NCI-H128 (cell line): Measurements from ENCODE around the gene ARHGEF10L.

Experiments
- DNase-seq: peaks from one replicate; lab custom pipeline; 2025; ENCODE audit not compliant: unreplicated experiment; lab: John Stamatoyannopoulos, UW

The ARHGEF10L gene

GRCh38 chr1:17700945-17701810, 161.7 kb downstream of the ARHGEF10L start:
- DNase-seq: no peak

DNA sequence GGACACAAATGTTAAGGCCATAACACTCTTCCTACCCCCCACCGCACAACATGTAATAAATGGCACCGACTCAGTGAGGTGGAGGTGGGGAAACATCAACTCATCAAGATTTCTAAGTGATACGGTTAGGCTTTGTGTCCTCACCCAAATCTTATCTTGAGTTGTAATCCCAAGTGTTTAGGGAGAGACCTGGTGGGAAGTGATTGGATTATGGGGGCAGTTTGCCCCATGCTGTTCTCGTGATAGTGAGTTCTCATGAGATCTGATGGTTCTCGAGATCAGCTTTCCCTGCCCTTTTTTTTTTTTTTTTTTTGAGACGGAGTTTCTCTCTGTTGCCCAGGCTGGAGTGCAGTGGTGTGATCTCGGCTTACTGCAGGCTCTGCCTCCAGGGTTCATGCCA, 164.7 kb downstream of the ARHGEF10L start:
- no peak for DNase-seq

DNA sequence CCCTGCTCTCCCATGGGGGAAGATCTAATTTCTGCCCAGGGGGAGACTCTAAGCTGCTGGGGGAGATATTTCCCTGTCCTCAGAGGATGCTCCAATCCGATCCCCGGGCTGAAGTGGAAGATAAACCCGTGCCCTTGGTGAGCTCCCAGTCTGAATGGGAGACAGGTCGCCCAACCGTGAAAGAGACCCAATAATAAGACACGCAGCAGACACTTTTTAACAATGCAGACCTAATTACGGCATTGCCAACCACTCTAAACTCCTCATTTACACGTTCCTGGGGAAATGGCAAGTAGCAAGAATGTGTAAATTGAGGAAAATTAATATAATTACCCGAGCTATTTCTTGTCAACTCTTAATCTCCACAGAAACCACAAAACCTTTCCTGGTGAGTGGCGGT, 166.9 kb downstream of the ARHGEF10L start:
- no peak for DNase-seq

- no peak for DNase-seq
Measured at GRCh38 chr1:17709981-17710380, 170.5 kb downstream of the ARHGEF10L start.

GRCh38 chr1:17710889-17711576, 171.5 kb downstream of the ARHGEF10L start:
- DNase-seq: no peak

- DNase-seq: no peak
Measured at GRCh38 chr1:17711577-17711910, 172.0 kb downstream of the ARHGEF10L start.

- no peak for DNase-seq
Measured at GRCh38 chr1:17711941-17712340, 172.4 kb downstream of the ARHGEF10L start.

DNA sequence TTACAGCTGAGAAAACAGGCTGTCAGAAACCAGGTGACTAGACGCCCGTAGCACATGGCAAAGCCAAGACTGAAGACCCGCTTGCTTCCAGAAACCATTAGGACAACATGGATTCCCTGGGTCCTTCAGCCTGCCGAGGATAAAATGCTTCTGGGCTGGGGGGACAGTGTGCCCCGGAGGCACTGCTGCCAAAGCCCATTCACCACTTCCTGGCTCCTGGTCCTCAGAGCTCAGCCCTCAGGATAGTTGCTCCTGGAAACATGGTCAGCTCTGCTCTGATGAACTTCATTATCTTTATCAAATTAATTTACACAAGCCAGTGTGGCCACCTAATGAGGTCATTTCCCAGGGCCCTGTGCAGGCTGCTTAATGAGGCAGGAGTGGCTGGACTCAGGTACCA, 174.5 kb downstream of the ARHGEF10L start:
- no peak for DNase-seq

DNA sequence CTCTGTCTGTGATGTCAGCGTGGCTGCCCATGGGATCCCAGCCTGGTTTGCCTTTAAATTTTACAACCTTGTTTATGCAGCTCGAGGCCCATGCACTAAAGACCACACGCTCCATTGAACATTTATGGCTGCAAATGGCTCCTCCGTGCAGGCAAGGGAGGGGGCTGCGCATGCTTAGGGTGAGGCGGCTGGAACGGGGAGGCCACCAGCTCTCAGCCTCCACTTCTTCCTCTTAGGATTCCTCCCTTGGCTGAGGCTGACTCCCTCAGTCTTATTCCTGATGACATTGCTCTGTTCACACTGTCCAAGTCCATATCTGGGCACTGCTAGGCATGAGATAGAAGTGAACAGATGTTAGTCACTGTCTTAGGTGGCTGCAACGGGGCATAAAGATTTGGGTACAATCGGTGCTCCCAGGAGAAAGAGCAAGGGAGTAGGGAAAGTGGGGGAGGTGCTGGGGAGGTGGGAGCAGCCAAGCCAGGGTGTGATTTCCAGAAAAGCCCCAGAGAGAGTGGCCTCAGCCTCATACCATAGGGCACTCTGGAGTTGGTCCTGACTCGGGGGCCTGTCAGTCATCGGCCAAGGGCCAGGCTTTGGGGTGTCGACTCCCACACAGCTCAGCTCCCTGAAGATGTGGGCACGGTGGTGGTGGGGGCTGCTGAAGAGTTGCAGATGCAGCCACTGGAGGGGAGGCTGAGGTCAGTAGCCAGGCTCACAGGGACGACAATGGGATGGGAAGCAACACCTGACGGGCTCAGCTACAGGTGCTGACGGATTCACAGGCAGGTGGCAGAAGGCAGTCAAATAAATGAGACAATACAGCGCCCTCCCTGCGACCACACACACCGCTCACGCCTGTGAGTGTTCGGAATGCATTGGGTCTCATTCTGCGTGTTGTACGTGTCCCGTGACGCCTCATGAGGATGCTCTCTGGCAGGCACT, 178.4 kb downstream of the ARHGEF10L start:
- DNase-seq: no peak

- no peak for DNase-seq
Measured at GRCh38 chr1:17719874-17720273, 180.4 kb downstream of the ARHGEF10L start.

- no peak for DNase-seq
Measured at GRCh38 chr1:17721444-17721843, 181.9 kb downstream of the ARHGEF10L start.

GRCh38 chr1:17723684-17724083, 184.2 kb downstream of the ARHGEF10L start:
- no peak for DNase-seq

DNA sequence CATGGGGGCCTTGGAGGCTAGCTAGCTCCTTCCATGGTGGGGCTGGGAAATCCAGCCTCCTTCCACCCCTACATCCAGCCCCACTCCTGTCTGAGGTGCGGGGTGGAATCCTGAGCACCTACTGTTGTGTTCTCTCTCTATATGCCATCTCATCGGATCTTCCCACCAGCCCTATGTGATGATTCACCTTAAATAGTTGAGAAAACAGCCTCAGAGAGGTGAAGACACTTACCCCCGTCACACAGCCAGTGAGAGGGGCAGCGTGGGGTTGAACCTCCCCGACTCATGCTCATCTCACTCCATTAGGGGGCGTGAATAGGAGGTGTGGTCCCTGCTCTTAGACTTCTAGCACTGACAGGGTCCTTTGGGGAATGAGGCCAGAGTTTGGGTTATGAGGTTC, 184.7 kb downstream of the ARHGEF10L start:
- DNase-seq: no peak

GRCh38 chr1:17725084-17725719, 185.7 kb downstream of the ARHGEF10L start:
- DNase-seq: no peak

DNA sequence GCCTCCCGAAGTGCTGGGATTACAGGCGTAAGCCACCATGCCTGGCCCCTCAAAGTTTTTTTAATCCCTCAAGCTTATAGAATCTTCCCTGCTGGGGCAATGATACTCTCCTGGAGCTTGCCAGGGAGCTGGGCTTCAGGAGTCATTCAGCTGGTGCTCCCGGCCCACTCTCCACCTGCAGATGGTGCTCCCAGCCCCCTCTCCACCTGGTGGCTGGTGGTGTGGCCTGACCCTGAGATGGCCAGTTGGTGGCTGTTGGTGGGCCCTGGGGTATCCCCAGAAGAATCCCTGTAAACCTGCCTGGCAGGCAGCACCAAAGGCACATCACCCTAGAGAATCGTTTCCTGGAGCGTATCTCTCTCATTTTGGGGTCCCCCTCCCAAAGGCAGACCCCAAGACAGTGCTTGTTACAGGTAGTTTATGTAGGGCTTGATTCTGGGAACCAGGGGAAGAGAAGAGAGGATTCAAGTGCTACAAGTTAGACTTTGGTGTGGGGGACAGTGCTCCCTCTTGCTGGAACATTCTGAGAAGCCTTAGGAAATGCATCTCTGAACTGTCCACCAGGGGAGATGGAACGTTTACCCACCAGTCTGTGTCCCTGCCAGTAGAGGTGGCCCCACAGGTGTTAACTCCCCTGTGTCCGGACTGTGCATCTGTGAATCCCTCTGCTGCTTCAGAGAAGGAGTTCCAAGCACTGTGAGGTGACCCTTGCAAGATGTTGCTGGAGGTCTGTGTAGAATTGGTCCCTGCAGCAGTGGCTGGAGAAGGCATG, 186.5 kb downstream of the ARHGEF10L start:
- no peak for DNase-seq

DNA sequence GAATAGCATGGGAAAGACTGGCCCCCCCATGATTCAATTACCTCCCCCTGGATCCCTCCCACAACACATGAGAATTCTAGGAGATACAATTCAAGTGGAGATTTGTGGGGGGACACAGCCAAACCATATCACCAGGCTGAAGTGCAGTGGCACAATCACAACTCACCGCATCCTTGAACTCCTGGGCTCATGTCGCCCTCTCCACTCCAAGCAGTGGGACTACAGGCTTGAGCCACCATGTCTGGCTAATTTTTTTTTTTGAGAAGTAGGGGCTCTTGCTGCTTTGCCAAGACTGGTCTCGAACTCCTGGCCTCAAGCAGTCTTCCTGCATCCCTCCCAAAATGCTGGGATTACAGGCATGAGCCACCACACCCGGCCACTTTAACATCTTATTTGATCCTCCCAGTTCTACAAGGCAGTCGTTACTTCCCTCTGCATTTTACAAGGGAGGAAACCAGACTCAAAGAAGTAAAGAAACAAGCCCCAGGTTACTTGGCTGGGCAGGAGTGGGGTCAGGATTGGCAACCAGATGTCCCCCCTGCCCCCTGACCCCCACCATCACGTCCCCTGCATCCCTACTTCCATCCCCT, 188.7 kb downstream of the ARHGEF10L start:
- DNase-seq: no peak

GRCh38 chr1:17729248-17729647, 189.8 kb downstream of the ARHGEF10L start:
- no peak for DNase-seq

GRCh38 chr1:17729909-17730308, 190.4 kb downstream of the ARHGEF10L start:
- DNase-seq: no peak

DNA sequence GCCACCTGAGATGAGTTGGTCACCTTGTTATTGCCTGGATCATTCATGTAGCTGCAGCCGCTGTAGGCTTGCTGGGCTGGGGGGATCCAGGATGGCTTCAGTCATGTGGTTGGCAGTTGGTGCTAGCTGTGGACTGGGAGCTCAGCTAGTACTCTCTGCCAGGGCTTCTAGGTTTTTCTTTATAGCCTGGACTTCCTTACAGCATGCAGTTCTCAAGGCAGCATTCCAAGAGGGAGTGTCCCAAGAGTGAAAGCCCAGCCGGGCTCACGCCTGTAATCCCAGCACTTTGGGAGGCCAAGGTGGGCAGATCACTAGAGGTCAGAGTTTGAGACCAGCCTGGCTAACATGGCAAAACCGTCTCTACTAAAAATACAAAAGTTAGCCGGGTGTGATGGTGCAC, 192.0 kb downstream of the ARHGEF10L start:
- no peak for DNase-seq

- no peak for DNase-seq
Measured at GRCh38 chr1:17732475-17732874, 193.0 kb downstream of the ARHGEF10L start.
